ENCODE results near the gene MYO15B.

MYO15B gene

DNA sequence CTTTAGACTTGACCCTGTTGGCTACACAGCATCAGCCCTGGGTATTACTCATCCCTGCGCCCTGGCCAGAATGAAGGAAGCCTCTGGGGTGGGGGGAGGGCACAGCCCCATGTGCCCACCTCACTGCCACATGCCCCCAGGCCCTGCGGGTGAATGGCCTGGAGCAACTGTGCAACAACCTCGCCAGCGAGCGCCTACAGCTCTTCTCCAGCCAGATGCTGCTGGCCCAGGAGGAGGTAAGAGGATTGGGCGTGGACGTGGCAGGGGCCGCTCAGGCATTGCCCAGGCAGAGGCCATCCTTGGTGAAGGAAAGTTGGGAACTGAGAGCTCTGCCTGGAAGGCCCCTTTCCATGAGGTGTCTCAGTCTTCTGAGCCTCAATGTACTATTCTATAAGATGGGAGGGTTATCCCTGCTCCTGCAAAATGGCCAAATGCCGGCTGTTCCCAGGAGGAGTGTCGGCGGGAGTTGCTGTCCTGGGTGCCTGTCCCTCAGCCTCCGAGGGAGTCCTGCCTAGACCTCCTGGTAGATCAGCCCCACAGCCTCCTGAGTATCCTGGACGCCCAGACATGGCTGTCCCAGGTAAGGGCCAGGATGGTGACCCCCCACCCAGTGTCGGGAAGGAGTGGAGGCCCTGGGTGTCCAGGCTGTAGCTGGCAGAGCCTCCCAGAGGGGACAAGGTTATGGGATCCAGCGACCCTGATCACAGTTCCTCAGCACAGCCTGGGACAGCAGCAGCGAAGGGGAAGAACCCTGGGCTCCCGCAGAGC, 8.9 kb downstream of the MYO15B start:
- H3K27ac ChIP-seq (ENCODE audit: low read length), result no peak overlapping the region
- H3K9me3 ChIP-seq (ENCODE audit: insufficient read depth, low read depth, low read length), result no peaks in the 10 kb centered on the region
- no peaks in the 10 kb centered on the region for H3K4me1 ChIP-seq (ENCODE audit: insufficient read depth, low read length)
- H3K9ac ChIP-seq (ENCODE audit: low read depth, low read length), result no peak overlapping the region
- H3K27me3 ChIP-seq (ENCODE audit: insufficient read depth, low read length), result no peaks in the 10 kb centered on the region
- H3K36me3 ChIP-seq (ENCODE audit: insufficient read depth, low read depth, low read length), result no peaks in the 10 kb centered on the region
- no peak overlapping the region for H3K4me3 ChIP-seq (ENCODE audit: low read length)

DNA sequence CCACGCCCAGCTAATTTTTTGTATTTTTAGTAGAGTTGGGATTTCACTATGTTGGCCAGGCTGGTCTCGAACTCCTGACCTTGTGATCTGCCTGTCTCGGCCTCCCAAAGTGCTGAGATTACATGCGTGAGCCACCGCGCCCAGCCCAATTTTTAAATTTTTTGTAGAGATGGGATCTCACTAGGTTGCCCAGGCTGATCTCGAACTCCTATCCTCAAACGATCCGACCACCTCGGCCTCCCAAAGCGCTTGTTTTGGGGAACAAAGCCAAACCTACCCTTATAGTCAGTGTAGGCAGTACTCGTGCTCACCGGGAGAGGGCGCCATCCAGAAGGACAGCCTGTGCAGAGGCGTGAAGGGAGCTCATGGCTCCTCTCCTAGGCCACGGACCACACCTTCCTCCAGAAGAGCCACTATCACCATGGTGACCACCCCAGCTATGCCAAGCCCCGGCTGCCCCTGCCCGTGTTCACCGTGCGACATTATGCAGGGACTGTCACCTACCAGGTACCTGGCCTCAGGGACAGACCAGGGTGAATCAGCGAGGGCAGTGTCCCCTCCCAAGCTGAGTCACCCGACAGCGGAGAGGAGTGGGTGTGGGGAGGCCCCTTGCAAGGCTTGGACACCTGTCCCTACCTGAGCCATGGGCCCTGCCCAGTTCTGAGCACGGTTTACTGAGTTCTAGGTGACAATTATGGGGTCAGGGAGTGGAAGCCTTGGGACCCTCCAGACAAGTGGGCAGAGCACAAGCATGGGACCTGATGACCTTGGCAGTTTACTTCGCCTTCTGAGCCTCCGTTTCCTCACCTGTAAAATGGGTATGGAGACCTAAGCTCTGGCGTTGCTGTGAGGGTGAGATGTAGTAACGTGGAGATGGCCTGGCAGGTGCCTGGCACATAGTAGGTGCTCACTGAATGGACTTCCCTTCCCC, 13.7 kb downstream of the MYO15B start:
- Histone ChIP-seq H3K27me3 (ENCODE audit: insufficient read depth, low read length) (no peaks in the 10 kb centered on the region), H3K9ac (ENCODE audit: low read depth, low read length) (no peak overlapping the region), H3K27ac (ENCODE audit: low read length) (no peak overlapping the region), H3K4me3 (ENCODE audit: low read length) (no peak overlapping the region), H3K36me3 (ENCODE audit: insufficient read depth, low read depth, low read length) (no peaks in the 10 kb centered on the region), H3K4me1 (ENCODE audit: insufficient read depth, low read length) (no peaks in the 10 kb centered on the region), H3K9me3 (ENCODE audit: insufficient read depth, low read depth, low read length) (no peaks in the 10 kb centered on the region)

DNA sequence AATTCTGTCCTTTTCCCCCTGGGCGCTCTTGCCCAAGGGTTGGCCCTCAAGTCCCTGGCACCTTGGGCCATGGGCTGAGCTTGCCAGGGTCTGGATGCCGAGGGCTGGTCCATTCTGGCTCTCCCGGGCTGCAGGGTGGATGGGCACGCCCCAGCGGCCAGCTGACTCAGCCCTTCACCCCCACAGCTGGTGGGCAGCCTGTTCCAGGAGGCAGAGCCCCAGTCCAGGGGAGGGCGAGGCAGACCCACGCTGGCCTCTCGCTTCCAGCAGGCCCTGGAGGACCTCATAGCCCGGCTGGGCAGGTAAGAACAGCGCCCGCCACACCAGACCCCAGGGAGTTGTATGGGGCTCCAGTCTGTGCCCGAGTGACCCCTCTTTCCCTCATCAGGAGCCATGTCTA, 15.0 kb downstream of the MYO15B start:
- Histone ChIP-seq H3K27me3 (ENCODE audit: insufficient read depth, low read length) (no peaks in the 10 kb centered on the region), H3K4me1 (ENCODE audit: insufficient read depth, low read length) (no peaks in the 10 kb centered on the region), H3K27ac (ENCODE audit: low read length) (no peak overlapping the region), H3K9me3 (ENCODE audit: insufficient read depth, low read depth, low read length) (no peaks in the 10 kb centered on the region), H3K4me3 (ENCODE audit: low read length) (no peak overlapping the region), H3K36me3 (ENCODE audit: insufficient read depth, low read depth, low read length) (no peaks in the 10 kb centered on the region), H3K9ac (ENCODE audit: low read depth, low read length) (no peak overlapping the region)

DNA sequence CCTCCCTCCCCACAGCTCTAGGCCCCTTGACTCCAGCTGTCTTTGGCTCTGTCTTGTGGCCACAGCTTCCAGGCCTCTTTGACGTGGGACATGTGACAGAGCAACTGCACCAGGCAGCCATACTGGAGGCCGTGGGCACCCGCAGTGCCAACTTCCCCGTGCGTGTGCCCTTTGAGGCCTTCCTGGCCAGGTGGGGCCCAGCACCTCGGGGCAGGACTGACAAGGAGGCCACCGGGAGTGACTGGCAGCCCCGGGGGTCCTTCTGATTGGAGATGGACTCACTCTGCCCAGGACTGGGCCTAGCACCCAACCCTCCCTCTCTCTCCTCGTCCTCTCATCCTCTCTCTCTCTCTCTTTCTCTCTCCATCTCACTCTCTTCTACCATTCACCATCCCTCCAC, 15.5 kb downstream of the MYO15B start:
- Histone ChIP-seq H3K4me3 (ENCODE audit: low read length) (no peak overlapping the region), H3K9ac (ENCODE audit: low read depth, low read length) (no peak overlapping the region), H3K4me1 (ENCODE audit: insufficient read depth, low read length) (no peaks in the 10 kb centered on the region), H3K27ac (ENCODE audit: low read length) (no peak overlapping the region), H3K36me3 (ENCODE audit: insufficient read depth, low read depth, low read length) (no peaks in the 10 kb centered on the region), H3K27me3 (ENCODE audit: insufficient read depth, low read length) (no peaks in the 10 kb centered on the region), H3K9me3 (ENCODE audit: insufficient read depth, low read depth, low read length) (no peaks in the 10 kb centered on the region)

DNA sequence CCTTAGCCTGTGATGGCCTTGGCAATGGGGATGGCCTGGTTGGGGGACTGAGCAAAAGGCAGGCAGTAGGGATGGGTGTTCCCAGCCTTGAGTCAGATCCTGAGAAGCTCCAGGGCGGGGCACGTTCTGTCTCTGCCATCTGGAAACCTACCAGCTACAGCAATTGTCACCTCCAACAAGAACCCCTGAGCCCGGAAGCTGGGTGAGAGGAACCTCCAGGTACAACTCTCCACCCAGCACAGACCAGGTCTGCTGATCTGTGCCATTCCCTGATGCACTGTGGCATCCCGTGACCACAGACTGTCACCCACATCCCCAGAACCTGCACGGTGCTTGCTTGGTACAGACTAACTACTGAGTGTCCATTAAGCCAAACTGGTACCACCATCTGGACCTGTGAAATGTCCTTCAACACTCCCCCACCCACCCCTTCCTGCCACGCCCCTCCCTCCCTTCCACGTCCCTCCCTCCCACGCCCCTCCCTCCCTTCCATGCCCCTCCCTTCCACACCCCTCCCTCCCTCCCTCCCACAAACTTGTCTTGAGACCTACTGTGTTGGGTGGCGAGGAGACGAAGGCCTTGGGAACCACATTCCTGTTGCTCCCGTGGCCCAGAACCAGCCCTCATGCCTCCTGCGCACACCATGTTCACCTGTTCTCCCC, 16.6 kb downstream of the MYO15B start:
- Histone ChIP-seq H3K27me3 (ENCODE audit: insufficient read depth, low read length) (no peaks in the 10 kb centered on the region), H3K9me3 (ENCODE audit: insufficient read depth, low read depth, low read length) (no peaks in the 10 kb centered on the region), H3K9ac (ENCODE audit: low read depth, low read length) (no peak overlapping the region), H3K4me3 (ENCODE audit: low read length) (no peak overlapping the region), H3K27ac (ENCODE audit: low read length) (no peak overlapping the region), H3K4me1 (ENCODE audit: insufficient read depth, low read length) (no peaks in the 10 kb centered on the region), H3K36me3 (ENCODE audit: insufficient read depth, low read depth, low read length) (no peaks in the 10 kb centered on the region)

DNA sequence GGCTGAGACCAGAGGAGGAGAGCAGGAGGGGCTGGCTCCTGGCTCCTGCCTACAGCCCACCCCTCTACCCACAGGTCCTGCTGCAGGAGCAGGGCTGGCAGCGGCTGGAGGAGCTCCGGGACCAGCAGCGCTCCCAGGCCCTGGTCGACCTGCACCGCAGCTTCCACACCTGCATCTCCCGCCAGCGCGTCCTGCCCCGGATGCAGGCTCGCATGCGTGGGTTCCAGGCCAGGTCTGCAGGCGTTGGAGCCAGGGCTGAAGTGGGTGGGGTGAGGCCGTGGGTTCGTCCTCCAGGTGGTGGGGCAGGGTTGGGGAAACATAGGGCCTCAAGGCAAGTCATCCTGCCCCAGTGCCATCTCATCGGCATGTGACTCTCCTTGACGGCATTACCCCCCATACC, 18.2 kb downstream of the MYO15B start:
- H3K36me3 ChIP-seq (ENCODE audit: insufficient read depth, low read depth, low read length), result no peaks in the 10 kb centered on the region
- H3K27ac ChIP-seq (ENCODE audit: low read length), result no peak overlapping the region
- no peaks in the 10 kb centered on the region for H3K27me3 ChIP-seq (ENCODE audit: insufficient read depth, low read length)
- no peak overlapping the region for H3K9ac ChIP-seq (ENCODE audit: low read depth, low read length)
- H3K4me1 ChIP-seq (ENCODE audit: insufficient read depth, low read length), result no peaks in the 10 kb centered on the region
- no peaks in the 10 kb centered on the region for H3K9me3 ChIP-seq (ENCODE audit: insufficient read depth, low read depth, low read length)
- H3K4me3 ChIP-seq (ENCODE audit: low read length), result no peak overlapping the region

DNA sequence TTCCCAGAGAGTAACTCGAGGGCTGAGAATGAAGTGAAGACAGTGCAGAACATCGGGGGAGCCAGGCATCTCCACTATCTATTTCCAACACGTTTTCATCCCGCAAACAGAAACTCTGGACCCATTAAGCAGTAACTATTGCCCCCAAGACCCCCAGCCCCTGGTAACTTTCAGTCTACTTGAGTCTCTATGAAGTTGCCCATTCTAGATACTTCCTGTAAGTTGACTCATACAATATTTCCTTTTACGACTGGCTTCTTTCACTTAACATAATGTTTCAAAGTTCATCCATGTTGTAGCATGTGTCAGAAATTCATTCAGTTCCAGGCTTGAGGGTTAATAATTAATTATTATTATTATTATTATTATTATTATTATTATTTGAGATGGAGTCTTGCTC, 19.5 kb downstream of the MYO15B start:
- Histone ChIP-seq H3K4me3 (ENCODE audit: low read length) (no peak overlapping the region), H3K36me3 (ENCODE audit: insufficient read depth, low read depth, low read length) (no peaks in the 10 kb centered on the region), H3K4me1 (ENCODE audit: insufficient read depth, low read length) (no peaks in the 10 kb centered on the region), H3K9ac (ENCODE audit: low read depth, low read length) (no peak overlapping the region), H3K27me3 (ENCODE audit: insufficient read depth, low read length) (no peaks in the 10 kb centered on the region), H3K9me3 (ENCODE audit: insufficient read depth, low read depth, low read length) (no peaks in the 10 kb centered on the region), H3K27ac (ENCODE audit: low read length) (no peak overlapping the region)

DNA sequence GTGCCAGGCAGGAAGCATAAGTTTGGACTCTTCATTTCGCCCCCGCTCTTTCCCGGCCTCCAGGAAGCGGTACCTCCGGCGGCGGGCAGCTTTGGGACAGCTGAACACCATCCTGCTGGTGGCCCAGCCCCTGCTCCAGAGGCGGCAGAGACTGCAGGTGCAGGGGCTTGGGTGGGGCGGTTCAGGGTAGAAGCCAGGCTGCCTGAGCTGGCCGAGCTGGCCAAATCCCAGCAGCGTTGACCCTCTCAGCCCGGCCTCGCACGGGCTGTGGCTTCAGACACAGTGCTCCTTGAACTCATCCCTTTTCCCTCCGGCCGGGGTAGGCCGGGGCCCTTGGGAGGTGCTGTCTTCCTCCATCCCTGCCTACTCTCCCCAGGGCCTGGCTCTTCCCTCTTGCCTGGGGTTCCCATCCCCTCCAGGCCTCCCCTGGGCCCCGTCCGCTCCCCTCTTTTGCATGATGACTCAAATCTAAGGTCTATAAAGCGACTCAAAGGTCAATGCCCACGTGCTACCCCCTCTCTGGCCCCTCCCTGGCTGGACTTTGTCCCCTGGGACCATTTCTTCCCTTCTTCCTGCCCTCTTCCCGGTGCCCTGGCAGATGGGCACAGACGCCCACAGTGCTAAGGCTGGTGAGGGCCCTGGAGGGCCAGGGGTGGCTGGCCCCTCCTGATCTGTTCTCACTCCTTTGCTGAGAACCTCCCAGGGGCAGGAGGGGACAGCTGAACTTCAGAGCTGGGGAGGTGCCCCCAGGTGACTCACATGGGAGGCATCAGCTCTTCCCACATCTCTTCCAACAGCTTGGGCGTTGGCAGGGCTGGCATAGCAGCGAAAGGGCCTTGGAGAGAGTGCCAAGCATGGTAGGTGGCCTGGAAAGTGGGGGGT, 22.7 kb downstream of the MYO15B start:
- no peak overlapping the region for H3K9ac ChIP-seq (ENCODE audit: low read depth, low read length)
- no peaks in the 10 kb centered on the region for H3K9me3 ChIP-seq (ENCODE audit: insufficient read depth, low read depth, low read length)
- H3K36me3 ChIP-seq (ENCODE audit: insufficient read depth, low read depth, low read length), result no peaks in the 10 kb centered on the region
- no peaks in the 10 kb centered on the region for H3K27me3 ChIP-seq (ENCODE audit: insufficient read depth, low read length)
- H3K4me3 ChIP-seq (ENCODE audit: low read length), result no peak overlapping the region
- no peaks in the 10 kb centered on the region for H3K4me1 ChIP-seq (ENCODE audit: insufficient read depth, low read length)
- no peak overlapping the region for H3K27ac ChIP-seq (ENCODE audit: low read length)

DNA sequence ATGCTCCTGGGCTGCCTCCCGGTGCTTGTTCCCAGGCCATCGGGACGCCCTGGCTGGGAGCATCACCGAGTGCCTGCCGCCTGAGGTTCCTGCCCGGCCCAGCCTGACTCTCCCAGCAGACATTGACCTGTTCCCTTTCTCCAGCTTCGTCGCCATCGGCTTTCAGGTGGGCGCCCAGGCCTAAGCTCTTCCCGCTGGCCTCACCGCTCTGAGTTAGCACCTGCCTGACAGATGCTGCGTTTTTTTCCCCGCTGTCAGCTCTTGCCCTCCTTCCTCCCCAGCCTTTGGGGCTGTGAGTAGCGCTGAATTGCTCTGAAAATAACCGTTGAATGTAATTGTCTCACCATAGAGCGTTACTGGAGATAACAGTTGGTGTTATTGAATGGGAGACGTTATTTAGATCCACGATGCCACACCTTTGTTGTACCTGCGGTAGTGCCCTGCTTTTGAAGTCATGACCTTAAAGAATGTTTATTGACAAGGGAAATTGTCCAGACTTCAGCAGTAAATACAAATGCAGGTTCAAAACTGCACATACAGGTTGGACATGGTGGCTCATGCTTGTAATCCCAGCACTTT, 24.3 kb downstream of the MYO15B start:
- Histone ChIP-seq H3K27me3 (ENCODE audit: insufficient read depth, low read length) (no peaks in the 10 kb centered on the region), H3K36me3 (ENCODE audit: insufficient read depth, low read depth, low read length) (no peaks in the 10 kb centered on the region), H3K4me1 (ENCODE audit: insufficient read depth, low read length) (no peaks in the 10 kb centered on the region)

DNA sequence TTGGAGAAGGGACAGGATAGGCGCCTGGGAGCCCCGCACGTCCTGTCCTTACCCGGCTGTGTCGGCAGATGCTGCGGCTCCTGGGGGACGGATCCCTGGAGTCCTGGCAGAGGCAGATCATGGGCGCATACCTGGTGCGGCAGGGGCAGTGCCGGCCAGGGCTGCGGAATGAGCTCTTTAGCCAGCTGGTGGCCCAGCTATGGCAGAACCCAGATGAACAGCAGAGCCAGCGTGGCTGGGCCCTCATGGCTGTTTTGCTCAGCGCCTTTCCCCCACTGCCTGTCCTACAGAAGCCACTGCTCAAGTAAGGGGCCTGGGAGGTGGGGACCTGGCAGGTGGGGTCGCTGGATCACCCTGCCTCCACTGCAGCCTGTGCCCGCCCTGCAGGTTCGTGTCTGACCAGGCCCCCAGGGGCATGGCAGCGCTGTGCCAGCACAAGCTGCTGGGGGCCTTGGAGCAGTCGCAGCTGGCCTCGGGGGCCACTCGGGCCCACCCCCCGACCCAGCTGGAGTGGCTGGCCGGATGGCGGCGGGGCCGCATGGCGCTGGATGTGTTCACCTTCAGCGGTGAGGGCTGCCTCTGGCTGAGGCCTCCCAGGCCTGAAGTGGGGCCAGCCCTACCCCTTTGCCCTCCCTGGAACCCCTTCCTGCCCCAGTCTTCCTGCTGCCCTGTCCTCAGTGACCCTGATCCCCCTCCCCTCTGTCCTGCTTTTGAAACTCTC, 25.5 kb downstream of the MYO15B start:
- Histone ChIP-seq H3K27ac (ENCODE audit: low read length) (no peak overlapping the region), H3K9me3 (ENCODE audit: insufficient read depth, low read depth, low read length) (no peaks in the 10 kb centered on the region), H3K4me1 (ENCODE audit: insufficient read depth, low read length) (no peaks in the 10 kb centered on the region), H3K27me3 (ENCODE audit: insufficient read depth, low read length) (no peaks in the 10 kb centered on the region), H3K36me3 (ENCODE audit: insufficient read depth, low read depth, low read length) (no peaks in the 10 kb centered on the region), H3K4me3 (ENCODE audit: low read length) (no peak overlapping the region), H3K9ac (ENCODE audit: low read depth, low read length) (no peak overlapping the region)

More for the DNA sequence above, 24.3 kb downstream of the MYO15B start:
- H3K9me3 ChIP-seq (ENCODE audit: insufficient read depth, low read depth, low read length), result no peaks in the 10 kb centered on the region
- H3K27ac ChIP-seq (ENCODE audit: low read length), result no peak overlapping the region
- H3K4me3 ChIP-seq (ENCODE audit: low read length), result no peak overlapping the region
- H3K9ac ChIP-seq (ENCODE audit: low read depth, low read length), result no peak overlapping the region

Data from iPS-20b (cell line).